ENCODE results near the gene PFDN6. TPM values are rescaled to one million over a fixed set of nuclear protein-coding genes. Genes with fewer than 3 reads are reported as not detected.

PFDN6 gene
- total and polyA plus RNA-seq, 9 of the 15 experiments (the other 6 are each of a cell fraction or from before 2014, with no cell fraction given), result 6.8 to 475 (median 216) TPM

DNA sequence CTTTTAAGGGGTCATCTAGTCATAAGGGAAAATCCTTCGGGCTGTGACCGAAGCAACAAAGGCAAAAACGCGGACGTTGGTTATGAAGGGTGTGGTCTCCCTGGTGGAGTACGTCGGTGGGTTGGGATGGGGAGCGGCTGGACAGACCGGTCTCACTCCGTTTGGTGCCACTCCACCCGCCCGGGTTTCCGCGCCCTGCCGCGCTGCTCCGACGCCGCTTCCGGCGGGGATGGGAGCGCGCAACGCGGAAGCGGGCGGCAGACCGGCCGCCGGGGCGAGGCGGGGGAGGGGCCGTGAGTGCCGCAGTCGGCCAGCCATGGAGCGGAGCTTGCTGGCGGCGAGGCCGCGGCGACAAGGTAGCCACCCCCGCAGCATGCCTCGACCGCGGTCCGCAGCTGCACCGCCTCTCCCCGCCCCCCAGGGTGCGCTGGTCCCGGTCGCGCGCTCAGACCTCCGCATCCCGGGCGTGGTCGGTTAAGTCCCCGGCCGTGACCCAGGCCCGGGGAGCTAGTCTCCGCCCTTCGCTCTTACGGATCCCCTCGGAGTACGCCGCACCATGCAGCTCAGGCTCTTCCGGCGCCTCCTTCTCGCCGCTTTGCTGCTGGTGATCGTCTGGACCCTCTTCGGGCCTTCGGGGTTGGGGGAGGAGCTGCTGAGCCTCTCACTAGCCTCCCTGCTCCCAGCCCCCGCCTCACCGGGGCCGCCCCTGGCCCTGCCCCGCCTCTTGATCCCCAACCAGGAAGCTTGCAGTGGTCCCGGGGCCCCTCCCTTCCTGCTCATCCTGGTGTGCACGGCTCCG, 12.3 kb upstream of the PFDN6 start, which contains the start of gene B3GALT4 (continued):
- TF ChIP-seq, protein P1, sequence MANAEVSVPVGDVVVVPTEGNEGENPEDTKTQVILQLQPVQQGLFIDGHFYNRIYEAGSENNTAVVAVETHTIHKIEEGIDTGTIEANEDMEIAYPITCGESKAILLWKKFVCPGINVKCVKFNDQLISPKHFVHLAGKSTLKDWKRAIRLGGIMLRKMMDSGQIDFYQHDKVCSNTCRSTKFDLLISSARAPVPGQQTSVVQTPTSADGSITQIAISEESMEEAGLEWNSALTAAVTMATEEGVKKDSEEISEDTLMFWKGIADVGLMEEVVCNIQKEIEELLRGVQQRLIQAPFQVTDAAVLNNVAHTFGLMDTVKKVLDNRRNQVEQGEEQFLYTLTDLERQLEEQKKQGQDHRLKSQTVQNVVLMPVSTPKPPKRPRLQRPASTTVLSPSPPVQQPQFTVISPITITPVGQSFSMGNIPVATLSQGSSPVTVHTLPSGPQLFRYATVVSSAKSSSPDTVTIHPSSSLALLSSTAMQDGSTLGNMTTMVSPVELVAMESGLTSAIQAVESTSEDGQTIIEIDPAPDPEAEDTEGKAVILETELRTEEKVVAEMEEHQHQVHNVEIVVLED (CRISPR knock-in tag; IDR thresholded peaks at IDR 0.05), result no peak; the same call in 1 of the 2 replicates
- TF ChIP-seq ZNF311 (CRISPR knock-in tag; IDR thresholded peaks at IDR 0.05), result no peak
- TF ChIP-seq SRSF1 (IDR thresholded peaks at IDR 0.05; ENCODE audit: low read depth, low read length), result no peak
- TF ChIP-seq, protein P2, sequence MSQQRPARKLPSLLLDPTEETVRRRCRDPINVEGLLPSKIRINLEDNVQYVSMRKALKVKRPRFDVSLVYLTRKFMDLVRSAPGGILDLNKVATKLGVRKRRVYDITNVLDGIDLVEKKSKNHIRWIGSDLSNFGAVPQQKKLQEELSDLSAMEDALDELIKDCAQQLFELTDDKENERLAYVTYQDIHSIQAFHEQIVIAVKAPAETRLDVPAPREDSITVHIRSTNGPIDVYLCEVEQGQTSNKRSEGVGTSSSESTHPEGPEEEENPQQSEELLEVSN (IDR thresholded peaks at IDR 0.05; ENCODE audit: borderline replicate concordance in 1 of 2, extremely low read depth in 1 of 2, insufficient read depth in 1 of 2, insufficient read length in 1 of 2, low read depth in 1 of 2, low read length in 1 of 2, poor library complexity in 1 of 2, severe bottlenecking in 1 of 2), result peak; percentile 71 to 78
- TF ChIP-seq PRDM10 (IDR thresholded peaks at IDR 0.05; ENCODE audit: partially characterized antibody), result peak; percentile 50
- peak; percentile 18 for TF ChIP-seq SP2 (IDR thresholded peaks at IDR 0.05; ENCODE audit: extremely low read depth, low read depth, low read length, poor library complexity, severe bottlenecking)
- TF ChIP-seq PYGO2 (tag; IDR thresholded peaks at IDR 0.05), result no peak
- TF ChIP-seq NEUROD1 (IDR thresholded peaks at IDR 0.05; ENCODE audit: borderline replicate concordance, low read depth, low read length, partially characterized antibody), result no peak
- TF ChIP-seq HDAC6 (IDR thresholded peaks at IDR 0.05; ENCODE audit: low read depth, low read length), result 0 out of 2 replicates have a peak, but pooled peaks have one; percentile 8
- TF ChIP-seq ELF1 (tag; IDR thresholded peaks at IDR 0.05), result peak; percentile 96
- TF ChIP-seq CBX1 (IDR thresholded peaks at IDR 0.05; ENCODE audit: low read depth), result peak; percentile 79; the same call in 1 of the 2 replicates
- TF ChIP-seq ZNF3 (CRISPR knock-in tag; IDR thresholded peaks at IDR 0.05), result no peak
- TF ChIP-seq KDM5B (IDR thresholded peaks at IDR 0.05; ENCODE audit: insufficient replicate concordance, low read depth, low read length), result no peak
- TF ChIP-seq NR1H2 (CRISPR knock-in tag; IDR thresholded peaks at IDR 0.05), result peak; percentile 74; the same call in 1 of the 2 replicates
- TF ChIP-seq, protein P3, sequence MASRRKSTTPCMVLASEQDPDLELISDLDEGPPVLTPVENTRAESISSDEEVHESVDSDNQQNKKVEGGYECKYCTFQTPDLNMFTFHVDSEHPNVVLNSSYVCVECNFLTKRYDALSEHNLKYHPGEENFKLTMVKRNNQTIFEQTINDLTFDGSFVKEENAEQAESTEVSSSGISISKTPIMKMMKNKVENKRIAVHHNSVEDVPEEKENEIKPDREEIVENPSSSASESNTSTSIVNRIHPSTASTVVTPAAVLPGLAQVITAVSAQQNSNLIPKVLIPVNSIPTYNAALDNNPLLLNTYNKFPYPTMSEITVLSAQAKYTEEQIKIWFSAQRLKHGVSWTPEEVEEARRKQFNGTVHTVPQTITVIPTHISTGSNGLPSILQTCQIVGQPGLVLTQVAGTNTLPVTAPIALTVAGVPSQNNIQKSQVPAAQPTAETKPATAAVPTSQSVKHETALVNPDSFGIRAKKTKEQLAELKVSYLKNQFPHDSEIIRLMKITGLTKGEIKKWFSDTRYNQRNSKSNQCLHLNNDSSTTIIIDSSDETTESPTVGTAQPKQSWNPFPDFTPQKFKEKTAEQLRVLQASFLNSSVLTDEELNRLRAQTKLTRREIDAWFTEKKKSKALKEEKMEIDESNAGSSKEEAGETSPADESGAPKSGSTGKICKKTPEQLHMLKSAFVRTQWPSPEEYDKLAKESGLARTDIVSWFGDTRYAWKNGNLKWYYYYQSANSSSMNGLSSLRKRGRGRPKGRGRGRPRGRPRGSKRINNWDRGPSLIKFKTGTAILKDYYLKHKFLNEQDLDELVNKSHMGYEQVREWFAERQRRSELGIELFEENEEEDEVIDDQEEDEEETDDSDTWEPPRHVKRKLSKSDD (conservative IDR thresholded peaks at IDR 0.05; ENCODE audit: low read length), result no peak
- peak; percentile 18; the same call in 1 of the 2 replicates for TF ChIP-seq ZSCAN32 (CRISPR knock-in tag; IDR thresholded peaks at IDR 0.05)
- TF ChIP-seq ZKSCAN3 (CRISPR knock-in tag; IDR thresholded peaks at IDR 0.05), result no peak

Measured in K562 (cell line).